Daoy (cell line): ENCODE results near the gene DGKG. TPM values are rescaled to one million over a fixed set of nuclear protein-coding genes. Genes with fewer than 3 reads are reported as not detected.

Source experiments
- DNase-seq: peaks from one replicate; pipeline ENCODE4 v3.0.0-alpha.2; 2015; ENCODE audit warnings: low read depth
- total RNA-seq: library from RNA; depleted of rRNA; stranded (reverse); fragments of >200 nt; shearing (Covaris generic); gene quantifications from 2 replicates; pipeline ENCODE4 v1.2.3, GENCODE V29; 2014

Gene DGKG
- total RNA-seq, 1 experiment from 2014 or later, result 20.5 TPM

DNA sequence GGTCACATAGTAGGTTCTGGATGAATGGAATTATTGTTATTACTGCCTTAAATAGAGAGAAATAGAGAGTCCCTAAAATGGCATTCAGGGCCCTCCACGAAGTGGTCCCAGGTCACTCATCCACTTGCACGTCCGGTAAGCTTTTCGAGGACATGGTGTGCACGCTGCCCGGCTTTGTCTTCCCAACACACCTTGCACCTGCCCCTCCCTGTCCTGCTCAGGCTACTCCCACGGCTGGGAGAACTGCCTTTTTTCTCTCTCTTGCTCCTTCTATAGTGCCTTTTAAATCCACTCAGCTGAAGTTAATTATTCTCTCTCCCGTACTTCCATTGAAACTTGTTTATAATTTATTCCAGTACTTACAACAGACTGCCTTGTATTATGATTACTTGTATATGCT lies 5.6 kb upstream of the DGKG start:
- no peak for DNase-seq

DNA sequence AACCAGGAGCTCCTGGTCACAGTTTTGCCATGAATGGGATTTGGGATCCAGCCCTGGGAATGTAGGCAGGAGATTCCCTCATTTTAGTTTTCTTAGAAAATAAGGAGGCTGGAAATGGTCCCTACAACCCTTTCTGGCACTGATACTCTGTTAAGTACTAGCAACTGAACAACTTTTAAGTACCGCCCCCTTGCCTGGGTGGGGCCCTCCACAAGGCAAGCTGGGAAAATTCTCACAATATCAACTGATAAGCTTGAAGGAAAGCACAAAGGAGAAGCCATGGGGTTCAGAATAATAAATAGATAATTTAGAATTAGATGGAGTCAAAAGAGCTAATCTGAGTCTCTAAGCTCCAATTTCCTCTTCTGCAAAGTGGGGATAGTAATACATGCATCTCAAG lies 4.2 kb upstream of the DGKG start:
- no peak for DNase-seq

DNA sequence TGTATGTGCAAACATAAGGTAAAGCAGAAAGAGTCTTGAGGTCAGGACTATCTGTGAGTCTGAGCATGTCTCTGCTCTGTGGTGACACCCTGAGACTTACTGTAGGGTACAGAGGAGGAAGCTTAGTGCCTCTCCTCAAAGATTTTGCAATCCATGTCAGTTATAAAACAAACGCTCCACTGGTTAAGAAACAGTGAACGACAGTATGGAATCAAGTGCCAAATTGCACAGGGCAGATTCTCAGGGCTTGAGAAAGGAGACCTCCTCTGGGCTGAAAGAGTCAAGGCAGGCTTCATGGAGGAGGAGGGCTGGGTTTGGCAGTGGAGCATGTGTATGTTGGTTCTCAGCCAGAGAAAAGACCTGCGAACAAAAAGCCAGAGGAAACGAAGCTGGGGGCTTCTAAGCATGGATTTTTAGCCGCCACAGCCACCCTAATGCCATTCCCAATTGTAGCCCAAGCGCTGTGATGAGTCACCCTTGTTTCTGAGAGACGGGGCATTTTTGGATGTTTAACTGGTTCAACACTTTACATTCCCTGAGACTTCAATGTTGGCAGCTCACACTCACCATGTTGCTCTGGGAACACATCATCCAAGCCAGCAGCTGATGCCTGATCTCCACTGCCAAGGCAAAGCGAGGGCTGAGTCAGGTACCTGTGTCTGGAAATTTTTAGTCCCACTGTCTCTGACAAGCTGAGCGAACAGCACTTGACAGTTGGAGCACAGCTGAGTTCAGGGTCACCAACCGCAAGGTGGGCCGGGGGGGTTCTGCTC lies 3.4 kb upstream of the DGKG start:
- peak; percentile 87 for DNase-seq

DNA sequence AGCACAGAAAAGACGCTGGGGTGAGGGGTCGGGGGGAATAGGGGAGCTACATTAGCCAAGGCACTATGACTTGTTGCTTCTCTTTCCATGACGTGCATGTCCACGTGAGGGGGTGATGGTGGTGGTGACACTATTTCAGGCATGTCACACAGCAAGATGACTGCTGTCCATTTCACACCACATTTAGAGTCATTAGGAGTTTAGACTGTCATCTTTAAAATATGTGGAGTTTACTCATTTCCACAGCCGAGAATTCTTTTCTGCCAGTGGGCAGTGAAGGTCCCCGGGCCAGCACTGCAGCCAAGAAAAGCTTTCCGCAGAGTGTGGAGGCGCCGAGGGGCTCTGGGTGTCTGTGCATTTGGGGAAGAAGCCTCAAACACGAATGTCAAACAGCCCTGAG lies 954 bp upstream of the DGKG start:
- no peak for DNase-seq

DNA sequence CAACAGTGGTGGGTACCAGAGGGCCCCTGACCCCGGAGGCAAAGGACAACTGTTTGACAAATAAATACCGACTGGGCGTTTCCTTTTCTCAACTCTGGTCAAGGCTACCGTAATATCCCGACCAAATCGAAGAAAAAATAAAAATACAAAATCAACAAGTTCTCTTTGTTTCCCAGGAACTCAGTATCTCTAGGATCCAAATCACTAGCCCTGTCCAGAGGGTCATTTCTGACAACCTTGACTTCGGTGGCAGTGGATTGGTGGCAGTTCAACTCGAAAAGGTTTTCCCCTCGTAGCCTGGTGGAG lies 456 bp upstream of the DGKG start:
- no peak for DNase-seq

DNA sequence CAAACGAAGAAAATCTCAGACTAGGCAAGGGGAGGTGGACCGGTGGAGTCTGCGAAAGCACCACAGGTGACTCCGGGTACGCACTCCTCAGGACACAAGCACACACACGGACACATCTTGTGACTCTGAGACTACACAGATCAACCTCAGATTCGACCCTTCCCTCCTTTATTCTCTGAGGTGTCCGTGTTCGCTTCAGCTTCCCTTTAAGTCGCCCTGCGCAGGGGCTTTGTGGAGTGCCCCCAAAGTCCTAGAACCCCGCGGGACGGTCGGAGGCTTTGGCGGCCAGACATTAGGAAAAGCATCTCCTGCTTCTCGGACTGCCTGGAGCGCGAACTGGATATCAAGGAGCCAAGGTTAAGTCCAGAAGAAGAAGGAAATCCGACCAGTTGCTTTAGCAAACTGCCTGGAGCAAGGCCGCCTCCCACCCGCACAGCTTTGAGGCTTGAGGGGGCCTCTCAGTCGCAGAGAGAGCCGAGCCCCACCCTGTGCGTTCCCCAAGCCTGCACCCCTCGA lies 730 bp downstream of the DGKG start:
- DNase-seq, result no peak

DNA sequence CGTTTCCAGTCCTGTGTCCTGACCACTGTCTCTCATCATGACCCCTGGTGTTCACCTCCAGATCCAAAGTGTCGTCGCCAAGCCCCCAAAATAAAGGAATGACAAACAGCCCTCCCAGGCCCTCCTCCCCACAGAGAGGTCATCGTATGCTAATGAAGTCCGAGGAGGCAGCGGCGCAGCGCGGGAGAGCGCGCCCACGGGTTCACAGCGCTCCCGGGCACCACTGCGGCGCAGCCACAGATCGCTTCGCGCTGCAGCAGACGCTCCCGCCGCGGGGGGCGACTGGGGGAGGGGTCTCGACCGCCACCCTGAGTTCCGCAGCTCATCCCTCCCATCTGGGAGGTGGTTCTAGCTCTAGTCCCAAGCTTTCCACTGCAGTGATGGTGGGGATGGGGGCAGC lies 1.3 kb downstream of the DGKG start:
- DNase-seq, result no peak

DNA sequence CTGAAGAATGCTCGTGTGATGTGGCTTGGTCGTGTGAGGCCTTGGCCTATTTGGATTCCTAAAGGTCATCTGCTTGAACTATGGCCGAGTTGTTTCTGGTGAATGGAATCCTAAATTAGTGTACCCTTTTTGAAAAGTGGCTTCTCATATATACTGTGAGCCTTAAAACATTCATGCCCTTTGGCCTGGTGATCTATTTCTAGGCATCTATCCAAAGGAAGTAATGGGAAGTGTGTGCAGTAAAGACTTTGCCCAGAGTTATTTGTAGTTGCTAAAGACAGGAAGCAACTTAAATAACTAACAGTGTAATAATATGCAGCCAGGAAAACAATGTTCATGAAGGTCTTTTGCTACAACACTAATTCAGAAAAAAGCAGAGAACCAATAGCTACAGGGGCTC lies 3.0 kb downstream of the DGKG start:
- DNase-seq, result no peak

DNA sequence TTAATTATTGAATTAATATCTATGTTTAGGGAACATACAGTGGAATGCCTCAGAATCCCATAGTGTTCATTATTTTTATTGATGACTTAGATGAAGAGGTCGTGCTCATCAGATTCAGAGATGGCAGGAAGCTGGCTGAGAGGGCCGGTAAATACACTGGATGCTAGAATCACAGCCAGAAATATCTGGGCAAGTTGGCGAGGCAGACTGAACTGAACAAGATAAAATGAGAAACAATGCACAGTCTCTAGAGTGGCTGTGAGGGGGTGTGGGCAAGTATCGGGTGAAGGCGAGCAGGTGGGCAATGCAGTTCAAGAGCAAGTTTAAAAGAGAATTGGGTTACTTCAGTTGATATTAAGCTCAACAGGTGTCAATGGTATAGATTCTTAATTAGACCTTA lies 5.9 kb downstream of the DGKG start:
- DNase-seq, result no peak

DNA sequence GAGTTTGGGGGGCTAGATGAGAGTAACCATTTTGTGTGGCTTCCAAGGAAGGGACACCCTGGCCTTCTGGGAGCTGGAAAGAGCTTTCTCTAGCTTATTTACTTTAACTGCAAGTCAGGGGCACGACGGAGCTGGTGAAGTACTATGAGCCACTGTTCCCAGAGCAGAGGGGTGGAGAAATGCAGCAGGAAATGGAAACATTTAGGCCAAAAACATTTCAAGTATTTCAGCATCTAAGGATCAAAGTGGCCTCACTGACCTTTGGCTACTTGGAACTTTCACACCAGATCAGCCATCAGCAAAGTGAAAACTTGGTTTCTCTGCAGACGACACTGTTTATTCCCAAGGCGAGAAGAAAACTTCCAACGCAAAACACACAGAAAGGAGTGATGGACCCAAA lies 7.9 kb downstream of the DGKG start:
- no peak for DNase-seq

DNA sequence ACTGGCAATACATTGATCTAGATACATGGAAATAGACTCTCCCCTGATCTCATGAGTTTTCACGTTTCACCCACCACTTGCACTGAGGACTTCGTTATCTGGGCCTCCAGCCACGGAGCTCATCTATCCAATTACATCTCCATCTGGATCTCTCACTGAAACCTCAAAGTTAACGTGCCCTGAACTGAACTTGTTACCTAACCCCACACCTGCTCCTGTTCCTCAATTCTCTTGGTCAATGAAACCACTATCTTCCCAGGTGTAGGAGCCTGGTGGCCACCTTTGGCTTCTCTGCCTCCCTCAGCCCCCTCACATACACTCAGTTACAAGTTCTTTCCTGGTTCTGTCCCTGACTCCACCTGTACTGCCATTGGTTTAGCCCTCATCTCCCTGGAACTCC lies 9.7 kb downstream of the DGKG start:
- DNase-seq, result no peak

DNA sequence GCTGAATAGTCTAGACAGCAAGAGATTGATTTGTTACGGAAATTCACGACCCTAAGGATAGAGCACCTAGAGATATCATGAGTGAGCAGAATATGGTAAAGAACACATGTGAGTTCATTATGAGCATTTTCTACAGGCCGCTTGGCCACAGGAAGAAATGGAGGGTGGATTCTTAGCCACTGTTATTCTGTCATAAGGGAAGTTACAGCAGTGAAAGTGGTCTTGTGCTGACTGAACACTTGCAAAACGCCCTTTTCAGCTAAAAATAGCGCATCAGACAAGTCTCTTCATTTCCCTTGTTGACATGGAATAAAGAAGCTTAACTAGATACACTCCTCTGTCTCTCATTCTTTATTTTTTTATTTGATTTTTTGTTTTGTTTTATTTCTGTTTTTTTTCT lies 19.8 kb downstream of the DGKG start:
- DNase-seq, result no peak

DNA sequence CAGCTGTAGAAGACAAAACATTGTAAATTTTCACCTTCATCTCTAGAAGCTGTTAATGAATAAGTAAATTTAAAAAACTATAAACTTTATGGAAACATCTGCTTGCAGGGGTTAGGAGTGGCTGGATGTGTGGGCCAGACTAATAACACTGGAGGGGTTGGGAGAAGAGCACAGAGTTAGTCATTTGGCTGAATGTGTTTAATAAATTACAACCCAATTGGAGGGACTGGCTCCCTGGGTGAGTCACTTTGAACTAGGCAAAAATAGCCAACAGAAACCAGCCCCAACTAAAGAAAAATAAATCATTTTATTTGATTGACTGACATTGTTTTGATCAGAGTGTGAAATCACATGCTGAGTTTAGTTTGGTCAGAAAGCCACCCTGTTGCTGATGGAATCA lies 21.8 kb downstream of the DGKG start:
- DNase-seq, result peak; percentile 30

DNA sequence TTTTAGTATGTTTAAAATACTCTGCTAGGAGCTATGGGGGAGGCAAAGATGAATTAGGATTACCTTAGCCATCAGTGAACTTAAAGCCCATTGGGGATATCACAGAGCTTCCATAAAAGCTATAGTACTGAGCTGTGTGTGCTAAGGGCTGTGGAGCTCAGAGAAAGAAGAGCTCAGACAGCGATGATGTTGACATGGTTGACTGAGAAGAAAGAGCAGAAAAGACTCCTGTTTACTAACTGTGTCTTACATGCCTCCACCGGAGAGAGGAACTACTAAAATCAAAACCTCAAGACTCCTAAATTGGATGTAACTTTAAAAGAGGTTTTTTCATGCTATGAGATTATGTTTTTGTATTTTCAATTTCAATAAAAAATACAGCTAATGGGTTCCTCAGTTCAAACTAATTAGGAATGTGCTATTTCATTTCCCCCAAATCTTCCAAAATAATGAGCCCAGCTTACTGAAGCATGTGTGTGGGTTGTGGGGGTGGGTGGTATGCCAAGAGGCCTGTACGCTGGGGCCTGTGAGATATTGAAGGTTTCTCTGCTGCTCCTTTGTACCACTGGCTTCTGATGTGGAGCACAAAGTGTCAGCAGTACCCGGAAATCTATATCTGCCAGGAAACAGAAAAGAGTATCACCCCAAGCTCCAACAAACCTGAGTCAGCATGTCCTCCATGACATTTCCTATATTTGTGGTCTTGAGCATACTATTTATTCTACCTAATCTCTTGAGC lies 22.7 kb downstream of the DGKG start:
- DNase-seq, result no peak

DNA sequence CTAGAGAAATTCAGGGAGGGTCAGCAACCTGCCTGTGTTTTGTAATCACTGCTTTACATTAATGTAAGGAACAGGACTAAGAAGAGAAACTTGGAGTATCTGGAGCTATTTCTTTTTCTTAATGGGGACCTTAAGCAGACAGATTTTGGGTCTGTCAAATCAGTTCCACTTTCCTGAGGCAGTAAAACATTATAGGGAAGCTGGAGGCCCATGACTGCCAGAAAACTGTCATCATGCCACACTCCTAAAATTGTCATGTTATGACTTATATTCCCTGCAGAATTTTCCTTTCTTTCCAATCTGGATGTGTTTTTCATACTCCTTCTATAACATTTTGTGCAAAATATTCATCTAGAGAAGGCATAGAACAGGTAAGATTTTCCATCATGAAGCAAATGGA lies 28.8 kb downstream of the DGKG start:
- no peak for DNase-seq

DNA sequence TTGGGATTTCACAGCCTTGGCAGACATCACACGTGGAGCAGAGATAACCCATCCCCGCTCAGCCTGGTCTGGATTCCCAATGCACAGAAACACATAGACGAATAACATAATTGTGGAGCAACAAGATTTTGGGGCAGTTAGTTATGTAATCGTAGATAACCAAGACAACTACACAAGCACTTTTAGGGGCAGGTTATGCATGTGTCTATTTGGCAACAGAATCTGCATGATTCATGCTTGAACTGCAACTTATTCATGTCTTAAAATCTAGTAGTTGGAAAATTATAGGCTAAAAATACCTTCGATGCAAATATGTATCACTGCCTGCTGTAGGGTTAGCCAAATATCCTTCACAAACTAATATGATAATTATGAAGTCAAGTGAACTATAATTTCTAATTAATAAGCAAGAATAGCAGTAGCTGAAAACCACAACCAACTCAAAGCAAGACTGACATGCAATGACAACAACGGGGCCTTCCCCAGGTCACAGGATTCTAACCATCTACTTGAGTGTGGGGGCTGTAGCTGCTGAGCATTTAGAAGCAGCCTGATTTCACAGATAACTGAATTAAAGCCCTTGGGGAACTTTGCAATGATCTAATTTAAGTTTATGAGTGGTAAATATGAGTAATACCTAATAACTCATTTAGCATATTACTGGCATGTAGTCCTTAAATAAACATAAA lies 31.1 kb downstream of the DGKG start:
- DNase-seq, result no peak

DNA sequence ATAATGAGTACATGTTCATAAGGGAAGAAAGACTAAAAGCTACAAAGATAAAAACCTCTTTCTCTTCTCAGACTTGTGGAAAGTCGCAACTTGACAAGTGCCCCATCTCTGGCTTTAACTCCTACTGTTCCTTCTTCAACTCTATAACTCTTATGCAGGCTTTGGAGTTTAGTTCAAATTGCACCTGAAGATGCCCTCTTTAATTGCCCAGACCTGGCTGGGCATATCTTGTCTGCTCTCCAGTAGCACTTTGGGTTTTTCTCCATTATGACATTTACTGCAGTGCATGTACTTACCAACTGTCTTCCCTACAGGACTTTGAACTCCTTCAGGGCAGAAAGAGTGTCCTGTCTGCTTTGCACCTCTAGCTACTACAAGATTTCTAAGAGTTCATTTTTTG lies 32.4 kb downstream of the DGKG start:
- DNase-seq, result no peak

DNA sequence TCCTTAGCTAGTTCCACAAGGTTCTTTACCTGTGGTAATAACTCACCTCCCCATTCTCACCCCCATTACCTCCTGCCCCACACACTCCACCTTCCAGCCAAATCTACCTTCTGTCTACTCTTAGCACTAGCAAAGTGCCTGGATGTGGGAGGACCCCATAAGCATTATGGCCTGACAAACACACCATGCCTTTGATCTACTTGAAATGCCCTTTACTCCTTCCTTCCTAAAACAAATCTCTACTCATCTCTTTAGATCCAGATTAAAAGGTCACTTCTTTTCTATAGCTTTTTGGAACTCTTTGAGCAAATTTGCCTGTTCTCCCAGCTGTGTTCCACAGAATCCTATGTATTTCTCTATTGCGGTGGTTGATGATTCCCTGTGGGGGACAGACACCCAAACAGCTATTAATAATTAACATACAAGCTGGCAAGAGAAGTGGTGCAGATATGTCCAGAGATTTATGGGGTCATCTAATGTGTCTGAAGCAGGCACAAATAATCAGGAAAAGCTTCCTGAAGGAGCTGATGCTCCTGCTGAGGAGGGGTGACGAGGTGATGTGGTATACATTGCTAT lies 34.0 kb downstream of the DGKG start:
- DNase-seq, result no peak

DNA sequence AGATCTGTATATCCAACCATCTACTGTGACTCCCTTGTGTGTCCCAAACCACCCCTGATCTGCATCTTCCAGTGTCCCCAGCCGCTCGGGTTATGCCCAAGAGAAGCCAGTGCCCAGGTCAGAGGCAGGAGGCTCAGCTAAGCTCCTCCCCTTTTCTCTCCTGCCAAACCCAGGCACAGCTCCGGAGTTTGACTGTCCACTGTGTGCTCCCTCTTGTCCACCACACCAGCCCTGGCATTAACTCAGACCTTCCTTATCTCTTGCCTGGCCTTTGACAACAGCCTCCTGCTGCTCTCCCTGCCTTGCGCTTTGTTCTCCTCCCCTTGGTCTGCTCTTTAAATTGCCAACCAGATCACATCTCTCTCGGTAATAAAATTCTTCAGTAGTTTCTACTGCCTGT lies 39.3 kb downstream of the DGKG start:
- no peak for DNase-seq

DNA sequence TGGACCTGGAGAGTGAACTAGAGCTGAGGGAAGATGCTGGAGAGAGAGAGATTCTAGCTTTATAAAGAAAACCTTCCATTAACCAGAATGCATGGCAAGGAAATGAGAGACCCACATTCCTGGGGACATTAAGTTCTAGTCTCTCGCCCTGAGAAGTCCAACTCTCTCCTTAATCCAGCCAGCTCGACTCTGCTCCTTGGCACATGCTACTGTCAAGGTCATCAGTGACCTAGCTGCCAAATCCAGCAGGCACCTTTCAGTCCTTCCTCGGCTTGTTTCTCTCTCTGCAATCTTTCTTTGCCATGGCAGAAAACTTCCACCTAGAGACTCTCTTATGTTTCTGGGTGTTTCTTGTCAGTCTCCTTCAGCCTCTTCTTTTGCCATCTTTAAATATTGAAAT lies 40.3 kb downstream of the DGKG start:
- DNase-seq, result no peak

DNA sequence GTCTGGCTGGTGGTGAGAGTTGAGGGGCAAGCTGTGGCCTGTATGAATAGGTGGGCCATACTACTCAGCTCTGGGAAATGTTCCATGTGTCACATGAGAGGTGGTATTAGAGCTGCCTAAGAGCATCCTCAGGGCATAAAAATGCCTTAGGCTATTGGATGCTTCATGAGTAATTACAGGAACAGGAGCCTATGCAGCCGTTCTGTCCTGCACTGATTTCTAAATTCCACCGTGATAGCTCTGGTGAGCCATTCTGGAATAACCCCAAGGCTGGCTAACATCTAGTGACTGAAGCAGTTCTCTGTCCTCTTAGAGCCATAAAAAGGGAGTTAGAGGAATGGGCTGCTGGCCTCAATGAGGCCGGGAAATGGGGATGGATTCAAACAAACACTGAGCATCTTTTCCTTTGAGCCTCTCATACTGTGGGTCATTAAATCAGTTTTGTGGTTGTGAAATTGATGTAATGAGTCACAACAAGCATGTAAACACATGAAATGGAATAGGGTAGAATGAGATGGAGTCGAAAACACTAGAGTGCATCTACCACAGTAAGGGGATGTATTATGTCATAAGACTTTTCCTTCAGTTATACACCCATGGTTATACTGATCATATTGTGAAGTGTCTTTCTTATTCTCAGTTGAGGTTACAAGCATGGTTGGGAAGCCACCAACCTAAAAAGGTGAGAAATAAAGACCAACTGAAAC lies 41.0 kb downstream of the DGKG start:
- DNase-seq, result peak; percentile 14

DNA sequence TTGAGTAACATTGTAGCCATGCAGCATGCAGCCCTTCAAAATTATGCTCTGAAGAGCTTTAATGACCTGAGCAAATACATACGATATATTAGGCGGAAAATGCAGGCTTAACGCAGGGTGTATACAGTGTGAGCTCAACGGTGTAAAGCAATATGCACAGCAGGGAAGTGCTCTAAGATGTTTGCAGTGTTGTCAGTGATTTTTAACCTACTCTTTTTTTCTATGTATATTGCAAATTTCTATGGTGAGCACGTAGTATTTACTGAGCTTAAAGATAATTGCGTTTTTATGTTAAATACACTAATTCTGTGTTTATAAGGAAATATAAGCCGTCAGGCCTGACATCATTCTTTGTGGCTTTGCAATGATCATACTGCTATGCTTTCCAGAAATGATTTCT lies 42.1 kb downstream of the DGKG start:
- DNase-seq, result no peak
